Heart left ventricle (tissue), 13 donors: ENCODE data around the gene TP53RK.

ENCODE experiments used
- POLR2A ChIP-seq, 2 donors: fragments of 450-650 bp; IDR thresholded peaks; one replicate each; pipeline ENCODE4 v1.6.1; 2017; ENCODE audit warnings: antibody characterized with exemption in 2 of 2, mild to moderate bottlenecking in 2 of 2, moderate library complexity in 2 of 2
- TF ChIP-seq, protein P1 (sequence below), 12 donors: fragments of 200-600 bp; sonication (generic) in 4 of 12; IDR thresholded peaks; one replicate each; pipeline versions ENCODE4 v1.5.0 to v1.8.0; 2018 to 2022; ENCODE audit warnings: antibody characterized with exemption in 12 of 12, mild to moderate bottlenecking in 5 of 12
- donor health status: ischemic (EF 13 %, LVEDD 7.1; RV severe dilation, severe dysfunction).
- donor health status: DM: no; HTN: yes; CAD: no.
- donor health status: DM: no; HTN: no; CAD: no.
- donor health status: ischemic (EF 25% LVEDD 6.9; RV normal size, moderate dysfunction).
- donor health status: ischemic (EF 25% LVEDD 5.7; RV mildly dilated, moderate dysfunction).
- donor health status: ischemic (EF 35%, LVEDD 5.7; RV mildly dilated, moderate dysfunction).
- donor health status: nonischemic (EF 11% LVEDD 7.7; RV severe dilation, severe dysfunction).
- donor health status: DM: yes; HTN: yes; CAD: no.
- donor health status: PGD.
- donor health status: ischemic (EF 29% LVEDD 5.4; RV normal size, mild dysfunction).
- donor health status: nonischemic (EF 23%, LVEDD 6.1; RV moderate dilation, normal function).

- TF ChIP-seq, protein P1, sequence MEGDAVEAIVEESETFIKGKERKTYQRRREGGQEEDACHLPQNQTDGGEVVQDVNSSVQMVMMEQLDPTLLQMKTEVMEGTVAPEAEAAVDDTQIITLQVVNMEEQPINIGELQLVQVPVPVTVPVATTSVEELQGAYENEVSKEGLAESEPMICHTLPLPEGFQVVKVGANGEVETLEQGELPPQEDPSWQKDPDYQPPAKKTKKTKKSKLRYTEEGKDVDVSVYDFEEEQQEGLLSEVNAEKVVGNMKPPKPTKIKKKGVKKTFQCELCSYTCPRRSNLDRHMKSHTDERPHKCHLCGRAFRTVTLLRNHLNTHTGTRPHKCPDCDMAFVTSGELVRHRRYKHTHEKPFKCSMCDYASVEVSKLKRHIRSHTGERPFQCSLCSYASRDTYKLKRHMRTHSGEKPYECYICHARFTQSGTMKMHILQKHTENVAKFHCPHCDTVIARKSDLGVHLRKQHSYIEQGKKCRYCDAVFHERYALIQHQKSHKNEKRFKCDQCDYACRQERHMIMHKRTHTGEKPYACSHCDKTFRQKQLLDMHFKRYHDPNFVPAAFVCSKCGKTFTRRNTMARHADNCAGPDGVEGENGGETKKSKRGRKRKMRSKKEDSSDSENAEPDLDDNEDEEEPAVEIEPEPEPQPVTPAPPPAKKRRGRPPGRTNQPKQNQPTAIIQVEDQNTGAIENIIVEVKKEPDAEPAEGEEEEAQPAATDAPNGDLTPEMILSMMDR (IDR thresholded peaks at IDR 0.05): no peak
- TF ChIP-seq POLR2A (IDR thresholded peaks at IDR 0.05): no peak
These were observed 30.8 kb upstream of the TP53RK start for GRCh38 chr20:46720019-46720418.
